ENCODE measurements around the gene KLK13.

The KLK13 gene

GRCh38 chr19:51060336-51060735, 4.6 kb downstream of the KLK13 start:
- DNase-seq, result no peak

- no peak for DNase-seq
These were observed 5.2 kb downstream of the KLK13 start for GRCh38 chr19:51059715-51060114.

- DNase-seq, result no peak
These were observed 9.0 kb downstream of the KLK13 start for GRCh38 chr19:51055866-51056265.

GRCh38 chr19:51047031-51047335, 17.9 kb downstream of the KLK13 start:
- no peak for DNase-seq

GRCh38 chr19:51044327-51044726, 20.6 kb downstream of the KLK13 start:
- no peak for DNase-seq

GRCh38 chr19:51043497-51043896, 21.4 kb downstream of the KLK13 start:
- DNase-seq, result no peak

GRCh38 chr19:51040151-51040550, 24.7 kb downstream of the KLK13 start:
- no peak for DNase-seq

GRCh38 chr19:51036519-51036918, 28.4 kb downstream of the KLK13 start:
- no peak for DNase-seq

- no peak for DNase-seq
These were observed 30.2 kb downstream of the KLK13 start, which contains the start of gene KLK12 for GRCh38 chr19:51034704-51035103. TSS of gene KLK12 (minus strand) at chr19:51035002. CDS start at chr19:51034621, 381 bp downstream.

GRCh38 chr19:51031880-51032225, 33.0 kb downstream of the KLK13 start:
- no peak for DNase-seq

GRCh38 chr19:51031220-51031879, 33.5 kb downstream of the KLK13 start:
- no peak for DNase-seq

- DNase-seq, result no peak
These were observed 34.3 kb downstream of the KLK13 start for GRCh38 chr19:51030631-51031030.

GRCh38 chr19:51029718-51030117, 35.2 kb downstream of the KLK13 start:
- no peak for DNase-seq

GRCh38 chr19:51027873-51028272, 37.0 kb downstream of the KLK13 start:
- DNase-seq, result no peak

- no peak for DNase-seq
These were observed 37.6 kb downstream of the KLK13 start for GRCh38 chr19:51027126-51027806.

GRCh38 chr19:51026554-51026831, 38.4 kb downstream of the KLK13 start, which contains the start of gene KLK11:
TSS of gene KLK11 (minus strand) at chr19:51026616. CDS start at chr19:51025631, 985 bp downstream.
- DNase-seq, result no peak

GRCh38 chr19:51025809-51026553, 38.9 kb downstream of the KLK13 start:
- DNase-seq, result no peak

GRCh38 chr19:51025401-51025800, 39.5 kb downstream of the KLK13 start:
- DNase-seq, result no peak

GRCh38 chr19:51024924-51025323, 40.0 kb downstream of the KLK13 start:
- DNase-seq, result no peak

GRCh38 chr19:51023946-51024345, 40.9 kb downstream of the KLK13 start:
- no peak for DNase-seq

GRCh38 chr19:51022526-51022925, 42.4 kb downstream of the KLK13 start:
- no peak for DNase-seq

GRCh38 chr19:51020988-51021651, 43.8 kb downstream of the KLK13 start:
- peak; percentile 33 for DNase-seq

- no peak for DNase-seq
These were observed 45.4 kb downstream of the KLK13 start, which contains the start of gene KLK10 for GRCh38 chr19:51019544-51019925. TSS of gene KLK10 (minus strand) at chr19:51019709. CDS start at chr19:51019130, 579 bp downstream.

Measured in NCI-H345 (cell line).